Stimulated activated CD8-positive, alpha-beta memory T cell treated with anti-CD3 and anti-CD28 coated beads, Interleukin-2, amount 100 ng/mL, for 48 hours (primary cell): ENCODE data around the gene WASF3.
"Not testable (repeated sequence)": the region's sequence is repeated elsewhere in the genome, so short reads cannot be mapped to it uniquely, and the experiment has no call there.

Experiments used
- DNase-seq, 2 donors: peaks; one replicate each; pipeline ENCODE4 v3.0.0-alpha.2; 2020; ENCODE audit warnings: low read depth in 2 of 2

WASF3 gene

DNA sequence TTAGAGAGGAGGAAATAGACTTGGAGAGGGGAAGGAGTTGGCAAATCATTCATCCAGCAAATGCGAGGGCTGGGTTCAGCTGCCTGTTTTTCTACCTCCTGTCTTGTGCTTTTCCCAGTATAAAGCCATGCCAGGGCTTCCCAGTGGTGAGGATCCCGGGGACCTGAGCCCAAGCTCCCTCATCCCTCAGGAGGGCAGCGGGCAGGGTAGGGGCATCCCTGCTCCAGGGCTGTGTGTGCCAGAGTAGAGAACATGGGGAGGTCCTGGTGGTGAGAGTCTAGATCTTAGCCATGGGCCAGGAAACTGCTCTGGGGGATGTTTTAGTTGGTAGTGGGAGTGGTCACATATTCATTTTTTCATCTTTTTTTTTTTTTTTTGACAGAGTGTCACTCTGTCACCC, 159.5 kb downstream of the WASF3 start:
- no peak for DNase-seq

DNA sequence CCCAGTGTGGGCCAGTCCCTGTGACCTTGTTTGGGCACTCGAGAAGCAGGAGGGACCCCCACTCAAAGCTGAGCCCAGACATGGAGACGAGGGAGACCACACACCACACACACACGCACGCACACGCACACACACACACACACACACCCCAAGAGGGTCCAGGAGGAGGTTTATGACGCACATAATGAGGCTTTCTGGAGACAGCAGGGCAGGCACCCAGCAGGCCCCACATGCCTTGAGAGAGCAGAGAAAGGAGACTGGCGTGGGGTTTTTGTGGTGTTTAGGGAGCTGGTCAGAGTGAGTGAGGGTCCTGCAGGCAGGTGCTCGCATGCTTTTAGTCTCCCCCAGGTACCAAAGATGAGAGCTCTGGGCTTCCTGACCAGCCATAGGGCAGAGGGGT, 160.7 kb downstream of the WASF3 start:
- DNase-seq, result no peak

DNA sequence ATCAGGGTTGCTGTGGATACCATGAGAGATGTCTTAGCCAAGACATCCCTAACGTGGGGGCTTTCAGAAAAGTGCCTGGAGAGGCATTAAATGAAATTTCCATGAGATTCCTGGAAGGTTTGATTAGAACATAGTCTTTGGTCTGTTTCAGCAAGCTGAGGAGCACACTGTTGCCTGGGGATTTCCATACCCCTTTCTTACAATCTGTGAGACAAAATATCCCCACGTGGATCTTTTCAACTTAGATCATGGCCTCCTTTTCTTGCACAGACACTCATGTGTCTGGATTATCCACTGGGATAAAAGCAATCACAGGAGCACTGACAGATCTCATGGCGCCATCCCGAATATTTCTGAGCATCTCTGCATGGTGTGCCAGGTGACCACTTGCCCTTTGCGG, 161.4 kb downstream of the WASF3 start:
- no peak for DNase-seq

DNA sequence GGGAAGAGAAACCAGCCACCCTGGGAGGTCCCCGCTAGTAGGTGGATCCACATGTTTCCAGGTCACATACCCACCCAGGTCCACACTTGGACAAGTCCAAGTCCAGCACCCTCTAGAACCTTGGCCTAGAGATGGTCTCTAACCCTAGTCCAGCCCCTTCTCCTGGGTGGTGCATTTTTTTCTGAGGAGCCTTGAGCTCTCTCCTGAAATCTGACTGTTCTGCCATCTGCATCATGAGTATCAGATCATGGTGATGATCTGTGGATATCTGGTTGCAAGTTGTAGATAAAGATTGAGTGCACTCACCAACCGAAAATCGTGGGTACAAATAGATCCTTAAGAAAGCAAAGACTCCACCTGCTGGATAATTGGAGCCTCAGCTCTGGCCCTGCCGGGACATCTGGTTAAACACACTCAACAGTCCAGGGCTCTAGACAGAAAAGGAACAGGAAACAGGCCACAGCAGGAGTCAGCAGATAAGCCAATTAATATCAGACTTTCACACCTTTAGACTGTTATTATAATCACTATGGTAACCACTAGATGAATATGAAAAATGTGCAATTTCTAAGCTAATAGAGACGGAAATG, 162.0 kb downstream of the WASF3 start:
- DNase-seq, result no peak

DNA sequence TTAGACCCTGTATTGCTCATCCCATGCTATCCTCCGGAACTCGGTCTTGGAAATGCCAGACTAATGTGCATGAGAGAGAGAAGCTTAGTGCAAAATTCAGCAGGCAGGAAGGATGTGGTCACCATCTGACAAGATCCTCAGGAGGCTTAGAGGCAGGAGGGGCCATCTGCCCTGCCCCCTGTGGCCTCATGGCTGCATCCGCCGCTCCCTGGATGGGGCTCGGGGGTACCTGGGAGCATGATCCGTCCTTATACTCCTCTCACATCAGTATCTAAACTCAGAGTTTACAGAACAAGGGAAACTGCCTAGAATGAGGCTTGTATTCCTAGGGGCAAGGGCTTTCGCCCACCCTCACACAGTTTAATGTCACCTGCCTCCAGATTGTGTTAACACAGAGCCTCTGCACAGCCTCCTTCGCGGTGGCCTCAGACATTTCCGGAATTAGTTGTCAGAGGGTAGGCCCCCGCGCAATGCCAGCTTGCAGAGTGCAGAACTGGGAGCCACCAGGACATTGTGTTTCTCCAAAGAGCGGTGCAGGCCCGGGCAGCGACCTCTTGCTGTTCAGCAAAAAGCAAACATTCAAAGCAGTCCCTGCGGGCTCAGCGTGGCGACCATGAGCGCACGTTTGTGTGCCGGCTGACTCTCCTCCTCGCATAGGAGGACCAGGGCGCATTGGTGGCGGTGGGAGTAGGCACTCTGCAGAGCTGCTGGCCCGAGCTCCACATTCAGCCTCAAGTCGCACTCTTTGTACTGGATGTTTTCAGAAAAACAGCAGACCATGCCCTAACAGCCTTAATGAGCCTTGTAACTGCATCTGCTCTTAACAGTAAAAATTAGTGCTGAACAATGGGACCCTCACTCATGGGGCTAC, 164.0 kb downstream of the WASF3 start:
- DNase-seq, result peak; percentile 9 to 14

DNA sequence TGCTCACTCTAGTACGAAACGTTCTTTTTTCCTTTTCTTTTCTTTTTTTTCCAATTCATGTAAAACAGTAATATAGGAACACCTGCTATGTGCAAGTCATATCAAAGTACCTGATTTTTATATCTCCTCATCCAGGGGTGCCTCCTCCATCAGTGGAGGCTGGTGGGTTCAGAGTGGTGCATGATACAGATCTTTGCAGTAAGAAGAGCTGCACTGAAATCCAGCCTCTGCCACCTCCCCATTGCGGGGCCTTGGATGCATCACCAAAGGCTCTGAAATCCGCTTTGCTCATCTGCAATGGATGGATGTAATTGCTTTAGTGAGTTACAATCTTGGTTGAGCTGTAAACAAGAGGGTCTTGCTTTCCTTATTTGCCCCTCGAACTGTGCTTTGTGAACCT, 164.8 kb downstream of the WASF3 start:
- no peak for DNase-seq

DNA sequence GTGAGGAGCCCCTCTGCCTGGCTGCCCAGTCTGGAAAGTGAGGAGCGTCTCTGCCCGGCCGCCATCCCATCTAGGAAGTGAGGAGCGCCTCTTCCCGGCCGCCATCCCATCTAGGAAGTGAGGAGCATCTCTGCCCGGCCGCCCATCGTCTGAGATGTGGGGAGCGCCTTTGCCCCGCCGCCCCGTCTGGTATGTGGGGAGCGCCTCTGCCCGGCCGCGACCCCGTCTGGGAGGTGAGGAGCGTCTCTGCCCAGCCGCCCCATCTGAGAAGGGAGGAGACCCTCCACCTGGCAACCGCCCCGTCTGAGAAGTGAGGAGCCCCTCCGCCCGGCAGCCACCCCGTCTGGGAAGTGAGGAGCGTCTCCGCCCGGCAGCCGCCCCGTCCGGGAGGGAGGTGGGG, 166.1 kb downstream of the WASF3 start:
- not testable (repeated sequence) for DNase-seq

DNA sequence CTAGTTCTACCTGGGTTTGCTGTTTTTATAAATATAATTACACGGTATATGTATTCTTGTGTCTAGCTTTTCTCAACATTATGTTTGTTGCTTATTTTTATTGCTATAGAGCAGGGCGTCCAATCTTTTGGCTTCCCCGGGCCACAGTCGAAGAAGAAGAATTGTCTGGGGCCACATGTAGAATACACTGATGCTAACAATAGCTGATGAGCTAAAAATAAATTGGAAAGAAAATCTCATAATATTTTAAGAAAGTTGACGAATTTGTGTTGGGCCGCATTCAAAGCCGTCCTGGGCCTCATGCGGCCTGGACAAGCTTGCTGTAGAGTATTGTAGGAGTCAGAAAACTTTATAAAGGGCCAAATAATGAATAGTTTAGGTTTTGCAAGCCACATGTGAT, 169.2 kb downstream of the WASF3 start:
- no peak for DNase-seq

DNA sequence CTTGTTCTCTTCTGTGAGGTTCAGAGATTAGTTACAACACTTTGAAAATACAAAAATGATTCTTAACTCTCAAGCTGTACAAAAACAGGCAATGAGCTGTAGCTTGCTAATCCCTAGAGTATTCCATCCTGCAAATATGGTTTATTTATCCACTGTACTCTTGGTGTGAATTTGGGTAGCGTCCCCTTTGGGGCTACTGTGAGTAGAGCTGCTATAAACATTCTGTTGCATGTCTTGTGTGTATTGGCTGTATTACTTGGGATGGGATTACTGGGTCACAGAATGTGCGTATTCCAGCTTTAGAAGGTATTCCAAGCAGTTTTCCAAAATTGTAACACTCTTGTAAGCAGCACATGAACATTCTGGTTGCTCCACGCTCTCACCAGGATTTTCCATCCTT, 169.6 kb downstream of the WASF3 start:
- DNase-seq, result no peak

DNA sequence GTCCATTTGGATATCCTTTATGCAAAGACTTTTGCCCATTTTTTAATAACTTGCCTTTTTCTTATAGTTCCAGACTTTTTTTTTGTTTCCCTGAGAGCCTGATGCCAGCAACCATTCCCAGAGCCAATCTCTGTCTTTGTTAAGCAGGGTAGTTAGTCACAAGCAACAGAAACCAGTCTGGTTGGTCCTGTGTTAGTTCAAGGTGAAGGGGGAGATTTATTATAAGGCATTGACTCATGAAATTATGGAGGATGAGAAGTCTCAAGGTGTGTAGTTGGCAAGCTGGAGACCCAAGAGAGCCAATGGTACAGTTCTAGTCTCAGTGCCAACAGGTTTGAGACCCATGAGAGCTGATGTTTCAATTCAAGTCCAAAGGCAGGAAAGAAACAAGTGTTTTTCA, 170.2 kb downstream of the WASF3 start:
- no peak for DNase-seq

DNA sequence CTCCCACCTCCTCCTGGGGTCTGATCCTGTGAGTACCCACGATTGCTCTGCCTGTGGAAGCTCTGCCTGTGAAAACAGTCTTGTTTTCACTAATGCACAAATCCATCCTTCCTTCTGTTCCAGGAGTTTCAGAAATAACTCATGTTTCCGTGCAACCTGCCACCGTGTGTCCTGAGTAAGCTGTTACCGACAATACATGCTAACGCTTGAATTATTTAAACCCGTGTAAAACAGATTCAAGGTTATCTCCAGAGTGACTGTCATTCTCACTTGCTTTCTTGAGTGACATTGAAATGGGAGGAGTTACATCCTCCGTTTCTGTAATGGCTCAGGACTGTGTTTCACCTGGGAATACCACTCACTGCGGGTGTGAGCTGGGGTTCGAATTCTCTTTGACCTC, 178.2 kb downstream of the WASF3 start:
- DNase-seq, result no peak
